SU-DHL-6 (cell line): ENCODE measurements around the gene ITGB1.

Experiments
- H2AFZ ChIP-seq: fragments of 200-600 bp; sonication (generic); 2 replicates; pipeline ENCODE4 v1.6.1; 2014; ENCODE audit warnings: low read depth, mild to moderate bottlenecking, moderate library complexity, mixed read lengths, antibody characterized with exemption, low read length; ENCODE audit not compliant: severe bottlenecking
- H3F3A ChIP-seq: fragments of 200-600 bp; shearing (Covaris generic); 2 replicates; pipeline ENCODE4 v1.6.0; 2016; ENCODE audit warnings: antibody characterized with exemption, mild to moderate bottlenecking; ENCODE audit not compliant: insufficient read depth
- H3K27ac ChIP-seq: fragments of 200-600 bp; sonication (generic); 2 replicates; pipeline ENCODE4 v1.5.1; 2016; ENCODE audit warnings: low read depth, mild to moderate bottlenecking, low read length, moderate library complexity, mixed read lengths
- H3K27me3 ChIP-seq: fragments of 200-600 bp; sonication (generic), shearing (Covaris generic); 2 replicates; pipeline ENCODE4 v1.6.0; 2014; ENCODE audit warnings: mild to moderate bottlenecking, low read length
- H3K36me3 ChIP-seq: fragments of 200-600 bp; sonication (generic); 2 replicates; pipeline ENCODE4 v1.6.1; 2014; ENCODE audit warnings: mild to moderate bottlenecking, low read length, mixed read lengths
- H3K4me2 ChIP-seq: fragments of 300-600, 200-600 bp; shearing (Covaris generic), sonication (generic); 2 replicates; pipeline ENCODE4 v1.6.0; 2014; ENCODE audit warnings: low read length, low read depth, mild to moderate bottlenecking; ENCODE audit not compliant: poor library complexity, severe bottlenecking
- H3K4me3 ChIP-seq: fragments of 200-600 bp; sonication (generic); 2 replicates; pipeline ENCODE4 v1.5.1; 2014; ENCODE audit warnings: antibody characterized with exemption, low read length, mild to moderate bottlenecking, mixed read lengths; ENCODE audit not compliant: insufficient read depth, poor library complexity, severe bottlenecking
- H3K79me2 ChIP-seq: fragments of 200-600 bp; sonication (generic); 2 replicates; pipeline ENCODE4 v1.6.1; 2014; ENCODE audit warnings: mild to moderate bottlenecking, low read length, moderate library complexity; ENCODE audit not compliant: insufficient read depth
- H3K9ac ChIP-seq: fragments of 200-600 bp; sonication (generic); 2 replicates; pipeline ENCODE4 v1.7.0; 2014; ENCODE audit warnings: mild to moderate bottlenecking, low read length
- H3K9me2 ChIP-seq: fragments of 200-600 bp; sonication (generic); replicated peaks from 2 replicates; pipeline ENCODE4 v1.6.1; 2014; ENCODE audit warnings: low read length; ENCODE audit not compliant: insufficient read depth
- H3K9me3 ChIP-seq: fragments of 200-600 bp; sonication (generic); 2 replicates; pipeline ENCODE4 v1.6.1; 2014; ENCODE audit warnings: low read length, mixed read lengths; ENCODE audit not compliant: insufficient read depth
- H4K20me1 ChIP-seq: fragments of 200-600 bp; sonication (generic); 2 replicates; pipeline ENCODE4 v1.6.1; 2014; ENCODE audit warnings: low read depth, mild to moderate bottlenecking, antibody characterized with exemption, low read length, moderate library complexity, mixed read lengths
- EZH2phosphoT487 ChIP-seq: fragments of 200-600 bp; sonication (generic), shearing (Covaris generic); conservative IDR thresholded peaks from 2 replicates; pipeline ENCODE4 v1.6.1; 2018; ENCODE audit warnings: mild to moderate bottlenecking, antibody characterized with exemption, low read length, moderate library complexity, mixed read lengths
- TF ChIP-seq, protein P1 (sequence below): fragments of 200-600 bp; sonication (generic); IDR thresholded peaks from one replicate; pipeline ENCODE4 v1.5.1; 2017; ENCODE audit warnings: antibody characterized with exemption, mild to moderate bottlenecking, low read length, moderate library complexity; ENCODE audit not compliant: insufficient read depth, poor library complexity, severe bottlenecking

Gene ITGB1

DNA sequence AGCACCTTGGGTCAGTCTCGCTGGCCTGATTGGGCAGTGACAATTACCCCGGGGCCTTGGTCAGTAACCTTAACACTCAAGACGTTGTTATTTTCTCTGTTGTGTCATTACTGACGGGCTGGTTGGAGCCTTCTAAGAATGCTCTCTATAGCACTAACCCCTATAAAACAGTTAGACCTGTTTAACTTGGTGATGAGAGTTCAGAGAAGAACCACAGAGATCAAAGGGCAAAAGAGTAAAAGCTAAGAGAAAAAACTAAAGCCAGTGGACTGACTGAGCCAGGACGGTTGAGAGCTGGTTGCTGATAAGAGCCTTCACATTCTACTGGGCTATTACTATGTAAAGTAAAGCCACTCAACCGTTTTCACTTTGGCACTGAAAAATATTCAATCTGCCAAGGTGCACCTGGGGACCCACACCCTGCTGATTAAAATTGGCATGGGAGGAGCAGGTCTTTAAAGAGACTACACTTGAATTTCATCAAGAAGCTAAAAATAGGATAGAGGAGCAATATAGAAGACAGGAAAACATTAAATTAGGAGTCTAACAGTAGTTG is 13.6 kb upstream of the ITGB1 start:
- no peaks in the 10 kb centered on the region for H3K79me2 ChIP-seq
- no peak for TF ChIP-seq EZH2phosphoT487
- TF ChIP-seq, protein P1, sequence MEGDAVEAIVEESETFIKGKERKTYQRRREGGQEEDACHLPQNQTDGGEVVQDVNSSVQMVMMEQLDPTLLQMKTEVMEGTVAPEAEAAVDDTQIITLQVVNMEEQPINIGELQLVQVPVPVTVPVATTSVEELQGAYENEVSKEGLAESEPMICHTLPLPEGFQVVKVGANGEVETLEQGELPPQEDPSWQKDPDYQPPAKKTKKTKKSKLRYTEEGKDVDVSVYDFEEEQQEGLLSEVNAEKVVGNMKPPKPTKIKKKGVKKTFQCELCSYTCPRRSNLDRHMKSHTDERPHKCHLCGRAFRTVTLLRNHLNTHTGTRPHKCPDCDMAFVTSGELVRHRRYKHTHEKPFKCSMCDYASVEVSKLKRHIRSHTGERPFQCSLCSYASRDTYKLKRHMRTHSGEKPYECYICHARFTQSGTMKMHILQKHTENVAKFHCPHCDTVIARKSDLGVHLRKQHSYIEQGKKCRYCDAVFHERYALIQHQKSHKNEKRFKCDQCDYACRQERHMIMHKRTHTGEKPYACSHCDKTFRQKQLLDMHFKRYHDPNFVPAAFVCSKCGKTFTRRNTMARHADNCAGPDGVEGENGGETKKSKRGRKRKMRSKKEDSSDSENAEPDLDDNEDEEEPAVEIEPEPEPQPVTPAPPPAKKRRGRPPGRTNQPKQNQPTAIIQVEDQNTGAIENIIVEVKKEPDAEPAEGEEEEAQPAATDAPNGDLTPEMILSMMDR: no peak
- H3F3A ChIP-seq: no peaks in the 10 kb centered on the region
- H3K27ac ChIP-seq: no peak overlapping the region
- no peaks in the 10 kb centered on the region for H3K36me3 ChIP-seq
- no peak overlapping the region for H3K9ac ChIP-seq
- peak overlapping the region; percentile 14 for H3K4me2 ChIP-seq
- H4K20me1 ChIP-seq: no peaks in the 10 kb centered on the region
- H3K9me2 ChIP-seq: no peaks in the 10 kb centered on the region
- no peak overlapping the region for H2AFZ ChIP-seq
- no peaks in the 10 kb centered on the region for H3K27me3 ChIP-seq
- H3K4me3 ChIP-seq: no peak overlapping the region
- H3K9me3 ChIP-seq: no peaks in the 10 kb centered on the region

GRCh38 chr10:32970910-32971309 is 12.9 kb upstream of the ITGB1 start:
- no peak overlapping the region for H3K4me2 ChIP-seq
- H3K27ac ChIP-seq: no peak overlapping the region; the same call in 1 of the 2 replicates
- no peak overlapping the region for H3K4me3 ChIP-seq

DNA sequence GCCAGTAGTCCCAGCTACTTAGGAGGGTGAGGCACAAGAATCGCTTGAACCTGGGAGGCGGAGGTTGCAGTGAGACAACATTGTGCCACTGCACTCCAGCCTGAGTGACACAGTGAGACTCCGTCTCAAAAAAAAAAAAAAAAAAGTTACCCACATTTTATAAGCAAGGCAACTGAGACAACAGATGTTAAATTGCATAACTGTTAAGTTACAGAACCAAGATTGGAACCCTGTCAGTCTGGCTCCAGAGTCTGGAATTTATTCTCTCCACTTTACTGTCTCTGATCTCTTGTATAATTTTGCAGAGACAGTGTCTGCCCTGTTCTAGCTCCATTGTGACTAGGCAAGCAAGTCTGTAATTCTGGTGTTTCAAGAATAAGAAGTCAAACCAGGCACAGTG is 6.2 kb upstream of the ITGB1 start:
- no peak overlapping the region for H3K27ac ChIP-seq
- H4K20me1 ChIP-seq: no peaks in the 10 kb centered on the region
- H3K9ac ChIP-seq: no peak overlapping the region
- no peak overlapping the region for H3K4me2 ChIP-seq
- no peaks in the 10 kb centered on the region for H3K36me3 ChIP-seq
- TF ChIP-seq EZH2phosphoT487: no peak
- TF ChIP-seq, protein P1: no peak
- H3F3A ChIP-seq: no peaks in the 10 kb centered on the region; the same call in 1 of the 2 replicates
- no peaks in the 10 kb centered on the region for H3K79me2 ChIP-seq
- no peaks in the 10 kb centered on the region for H3K9me3 ChIP-seq
- no peaks in the 10 kb centered on the region for H3K27me3 ChIP-seq
- H3K9me2 ChIP-seq: no peaks in the 10 kb centered on the region
- H2AFZ ChIP-seq: no peak overlapping the region
- no peak overlapping the region for H3K4me3 ChIP-seq

More at GRCh38 chr10:32970910-32971309, 12.9 kb upstream of the ITGB1 start:
- no peak for TF ChIP-seq EZH2phosphoT487
- TF ChIP-seq, protein P1: no peak
- Histone ChIP-seq H3K9me2 (no peaks in the 10 kb centered on the region), H3K9ac (no peak overlapping the region), H3K9me3 (no peaks in the 10 kb centered on the region), H3K36me3 (no peaks in the 10 kb centered on the region), H3K79me2 (no peaks in the 10 kb centered on the region), H2AFZ (no peak overlapping the region), H3K27me3 (no peaks in the 10 kb centered on the region), H4K20me1 (no peaks in the 10 kb centered on the region), H3F3A (no peaks in the 10 kb centered on the region)
